ENCODE data around the gene IRAK2.
A peak's percentile ranks its signal among the peaks of the same experiment; 100 is the strongest.
"Not testable (repeated sequence)": the region's sequence is repeated elsewhere in the genome, so short reads cannot be mapped to it uniquely, and the experiment has no call there.

IRAK2 gene, protein sequence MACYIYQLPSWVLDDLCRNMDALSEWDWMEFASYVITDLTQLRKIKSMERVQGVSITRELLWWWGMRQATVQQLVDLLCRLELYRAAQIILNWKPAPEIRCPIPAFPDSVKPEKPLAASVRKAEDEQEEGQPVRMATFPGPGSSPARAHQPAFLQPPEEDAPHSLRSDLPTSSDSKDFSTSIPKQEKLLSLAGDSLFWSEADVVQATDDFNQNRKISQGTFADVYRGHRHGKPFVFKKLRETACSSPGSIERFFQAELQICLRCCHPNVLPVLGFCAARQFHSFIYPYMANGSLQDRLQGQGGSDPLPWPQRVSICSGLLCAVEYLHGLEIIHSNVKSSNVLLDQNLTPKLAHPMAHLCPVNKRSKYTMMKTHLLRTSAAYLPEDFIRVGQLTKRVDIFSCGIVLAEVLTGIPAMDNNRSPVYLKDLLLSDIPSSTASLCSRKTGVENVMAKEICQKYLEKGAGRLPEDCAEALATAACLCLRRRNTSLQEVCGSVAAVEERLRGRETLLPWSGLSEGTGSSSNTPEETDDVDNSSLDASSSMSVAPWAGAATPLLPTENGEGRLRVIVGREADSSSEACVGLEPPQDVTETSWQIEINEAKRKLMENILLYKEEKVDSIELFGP

GRCh38 chr3:10164546-10165393 lies at the start of gene IRAK2:
TSS of gene IRAK2 (plus strand) at chr3:10164919. CDS start at chr3:10164955, 36 bp downstream.
- DNase-seq = peak; percentile 23

DNA sequence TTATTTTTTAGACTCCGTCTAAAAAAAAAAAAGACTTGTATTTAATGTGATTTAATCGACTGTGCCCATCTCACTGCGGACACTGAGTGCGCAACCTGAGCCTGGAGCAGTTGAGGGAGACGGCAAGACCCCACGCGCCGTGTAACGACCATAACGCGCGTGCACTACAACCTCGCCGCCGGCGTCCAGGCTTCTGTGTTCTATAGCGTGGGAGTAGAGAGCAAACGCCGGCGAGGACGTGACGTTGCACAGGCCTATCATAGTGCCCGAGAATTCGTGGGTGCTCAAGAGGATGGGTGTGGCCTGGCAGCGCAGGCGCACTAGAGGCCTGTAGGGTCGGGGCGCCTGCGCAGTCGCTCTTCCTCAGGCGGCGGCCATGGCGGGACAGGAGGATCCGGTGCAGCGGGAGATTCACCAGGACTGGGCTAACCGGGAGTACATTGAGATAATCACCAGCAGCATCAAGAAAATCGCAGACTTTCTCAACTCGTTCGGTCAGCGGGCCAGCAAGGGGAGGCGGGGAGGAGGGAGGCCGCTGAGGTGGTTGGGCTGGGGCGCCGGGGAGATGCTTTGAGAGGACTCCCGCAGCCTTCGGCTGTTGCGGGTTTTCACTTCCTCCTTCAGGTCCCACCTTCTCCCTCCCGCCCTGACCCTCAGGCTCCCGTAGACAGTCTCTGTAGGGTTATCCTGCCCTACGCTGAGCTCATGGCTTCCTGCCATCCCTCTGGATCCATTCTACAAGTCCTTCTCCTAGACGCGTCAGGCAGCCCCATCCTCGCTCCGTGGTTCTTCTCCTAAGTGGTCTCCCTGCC lies 49.2 kb upstream of the IRAK2 start, which contains the start of gene BRK1:
TSS of gene BRK1 (plus strand) at position 350 of the 812 bp plus-strand sequence. CDS start at position 377, 27 bp downstream.
- DNase-seq = peak; percentile 95

- DNase-seq = peak; percentile 7
Measured at GRCh38 chr3:10116138-10116460, 48.6 kb upstream of the IRAK2 start.

DNA sequence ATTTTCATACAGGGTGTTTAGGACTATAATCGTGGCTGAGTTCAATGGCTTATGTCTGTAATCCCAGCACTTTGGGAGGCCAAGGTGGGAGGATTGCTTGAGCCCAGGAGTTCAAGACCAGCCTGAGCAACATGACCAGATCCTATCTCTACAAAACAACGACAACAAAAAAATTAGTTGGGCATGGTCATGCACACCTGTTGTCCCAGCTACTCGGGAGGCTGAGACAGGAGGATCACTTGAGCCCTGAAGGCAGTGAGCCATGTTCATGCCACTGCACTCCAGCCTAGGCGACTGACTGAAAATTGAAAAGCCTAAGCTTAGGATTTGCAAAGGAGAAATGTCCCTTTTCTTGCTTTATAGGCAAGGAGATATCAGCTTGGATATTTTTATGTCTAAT lies 47.8 kb upstream of the IRAK2 start:
- no peak for DNase-seq

DNA sequence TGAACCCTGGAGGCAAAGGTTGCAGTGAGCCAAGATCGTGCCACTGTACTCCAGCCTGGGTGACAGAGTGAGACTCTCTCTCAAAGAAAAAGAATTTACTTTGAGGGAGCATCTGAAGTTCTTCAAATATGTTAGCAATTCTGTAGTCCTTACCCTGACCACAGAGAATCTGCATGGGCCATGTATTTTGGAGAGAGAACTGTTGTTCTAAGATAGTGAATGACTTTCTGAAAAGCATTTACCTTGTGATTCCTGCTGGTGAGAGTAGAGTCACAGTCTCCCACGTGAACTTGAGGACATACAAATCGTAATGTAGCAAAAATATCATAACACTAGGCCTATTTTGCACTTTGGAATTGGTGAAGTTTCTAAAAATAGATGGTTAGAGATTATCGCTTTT lies 45.3 kb upstream of the IRAK2 start:
- no peak for DNase-seq

DNA sequence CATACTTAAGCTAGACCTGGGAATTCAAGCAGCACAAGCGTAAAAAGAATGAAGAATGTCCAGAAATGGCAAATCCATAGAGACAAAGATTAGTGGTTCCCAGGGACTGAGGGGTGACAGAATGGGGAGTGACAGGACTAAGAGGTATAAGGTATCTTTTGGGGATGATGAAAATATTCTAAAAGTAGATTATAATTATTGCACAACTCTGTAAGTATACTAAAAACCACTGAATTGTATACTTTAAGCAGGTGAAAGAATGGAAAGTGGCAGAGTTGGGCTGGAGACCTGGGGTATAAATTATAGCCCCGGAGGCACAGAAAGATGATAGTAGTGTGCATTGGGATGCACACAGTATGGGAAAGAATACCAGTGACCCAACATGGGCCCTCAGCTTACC lies 43.7 kb upstream of the IRAK2 start:
- DNase-seq = no peak

DNA sequence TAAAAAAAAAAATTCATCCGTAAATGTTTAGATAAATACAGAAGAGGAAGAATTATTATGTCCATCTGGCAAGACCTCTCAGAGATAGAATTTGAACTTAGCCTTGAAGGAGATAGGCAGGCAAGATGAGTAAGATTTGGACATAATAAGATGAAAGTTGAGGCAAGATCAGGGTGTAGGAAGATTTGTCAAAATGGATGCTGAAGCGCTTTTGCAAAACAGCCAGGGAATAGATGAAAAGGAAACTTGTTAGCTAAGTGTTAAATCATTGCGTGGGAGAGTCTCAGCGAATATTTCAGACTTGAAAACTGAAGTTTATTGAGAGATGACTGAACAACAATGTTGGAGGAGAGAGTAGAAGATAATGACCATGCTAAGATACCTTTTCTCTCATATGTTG lies 42.0 kb upstream of the IRAK2 start:
- no peak for DNase-seq

- not testable (repeated sequence) for DNase-seq
Measured at GRCh38 chr3:10135872-10136271, 28.8 kb upstream of the IRAK2 start.

GRCh38 chr3:10136426-10137005 lies 28.2 kb upstream of the IRAK2 start:
- no peak for DNase-seq

DNA sequence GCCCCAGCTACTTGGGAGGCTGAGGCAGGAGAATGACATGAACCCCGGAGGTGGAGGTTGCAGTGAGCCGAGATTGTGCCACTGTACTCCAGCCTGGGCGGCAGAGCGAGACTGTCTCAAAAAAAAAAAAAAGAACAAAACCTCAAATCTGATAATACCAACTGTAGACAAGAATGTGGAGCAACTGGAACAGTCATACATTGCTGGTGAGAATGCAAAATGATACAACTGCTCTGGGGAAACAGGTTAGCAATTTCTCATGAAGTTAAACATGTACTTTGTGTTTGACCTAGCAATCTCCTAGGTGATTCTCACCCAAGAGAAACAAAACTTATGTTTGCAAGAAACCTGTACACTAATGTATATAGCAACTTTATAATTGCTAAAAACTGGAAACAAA lies 27.5 kb upstream of the IRAK2 start:
- DNase-seq = no peak

DNA sequence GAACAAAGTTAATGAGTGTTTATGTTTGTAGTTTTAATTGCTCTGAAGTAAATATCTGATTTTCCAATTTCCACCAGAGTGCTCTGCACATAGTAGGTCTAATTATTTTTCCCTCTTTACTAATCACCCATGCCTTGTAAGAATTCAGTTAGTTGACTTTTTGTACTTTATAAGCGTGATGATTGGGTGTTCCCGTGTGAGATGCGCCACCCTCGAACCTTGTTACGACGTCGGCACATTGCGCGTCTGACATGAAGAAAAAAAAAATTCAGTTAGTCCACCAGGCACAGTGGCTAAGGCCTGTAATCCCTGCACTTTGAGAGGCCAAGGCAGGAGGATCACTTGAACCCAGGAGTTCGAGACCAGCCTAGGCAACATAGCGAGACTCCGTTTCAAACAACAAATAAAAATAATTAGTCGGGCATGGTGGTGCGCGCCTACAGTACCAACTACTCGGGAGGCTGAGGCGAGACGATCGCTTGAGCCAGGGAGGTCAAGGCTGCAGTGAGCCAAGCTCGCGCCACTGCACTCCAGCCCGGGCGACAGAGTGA lies 23.6 kb upstream of the IRAK2 start:
- DNase-seq = no peak

DNA sequence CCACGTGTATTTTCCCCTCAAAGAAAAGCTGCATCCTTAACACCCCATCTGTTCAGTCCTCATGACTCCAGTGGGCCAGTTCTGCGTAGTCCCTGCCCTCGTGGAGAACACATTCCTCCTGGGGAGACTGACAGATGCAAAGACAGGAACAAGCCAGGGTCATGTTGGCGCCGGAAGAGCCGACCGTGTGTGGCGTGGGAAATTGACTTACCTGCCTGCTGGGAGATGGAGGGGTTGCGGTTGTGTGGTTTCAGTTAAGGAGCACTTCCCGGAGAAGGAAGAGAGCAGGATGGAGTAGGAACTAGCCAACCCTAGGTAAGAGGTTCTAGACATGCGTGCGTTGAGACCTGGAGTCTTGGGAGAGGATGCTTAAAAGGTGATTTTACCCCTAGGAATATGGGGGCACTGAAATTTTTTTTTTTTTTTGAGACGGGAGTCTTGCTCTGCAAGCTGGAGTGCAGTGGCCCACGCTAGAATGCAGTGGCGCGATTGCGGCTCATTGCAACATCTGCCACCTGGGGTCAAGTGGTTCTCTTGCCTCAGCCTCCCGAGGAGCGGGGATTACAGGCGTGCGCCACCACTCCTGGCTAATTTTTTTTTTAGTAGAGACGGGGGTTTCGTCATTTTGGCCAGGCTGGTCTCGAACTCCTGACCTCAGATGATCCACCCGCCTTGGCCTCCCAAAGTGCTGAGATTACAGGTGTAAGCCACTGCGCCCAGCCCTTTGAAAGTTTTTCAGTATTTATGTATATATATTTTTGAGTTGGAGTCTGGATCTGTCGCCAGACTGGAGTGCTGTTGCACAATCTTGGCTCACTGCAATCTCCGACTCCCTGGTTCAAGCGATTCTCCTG lies 21.8 kb upstream of the IRAK2 start:
- DNase-seq = no peak

DNA sequence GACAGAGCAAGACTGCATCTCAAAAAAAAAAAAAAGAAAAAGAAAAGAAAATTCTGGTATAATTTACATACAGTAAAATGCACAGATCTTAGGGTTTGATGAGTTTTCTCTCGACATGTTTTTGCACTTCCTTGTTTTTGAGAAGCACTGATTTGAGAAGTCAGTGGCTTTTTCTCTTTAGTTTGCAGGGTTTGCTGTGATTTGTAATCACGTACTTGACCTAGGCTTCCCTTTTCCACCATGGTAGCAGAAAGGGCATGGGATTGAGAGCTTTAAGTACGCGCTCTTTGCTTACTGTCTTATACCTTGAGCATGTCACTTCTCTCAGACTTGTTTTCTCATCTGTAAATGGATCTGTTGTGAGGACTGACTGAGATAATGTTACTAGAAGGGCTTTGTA lies 19.0 kb upstream of the IRAK2 start:
- no peak for DNase-seq

GRCh38 chr3:10149226-10149625 lies 15.5 kb upstream of the IRAK2 start:
- DNase-seq = no peak

- no peak for DNase-seq
Measured at GRCh38 chr3:10150987-10151386, 13.7 kb upstream of the IRAK2 start.

GRCh38 chr3:10154335-10155122 lies 10.2 kb upstream of the IRAK2 start:
- DNase-seq = no peak

DNA sequence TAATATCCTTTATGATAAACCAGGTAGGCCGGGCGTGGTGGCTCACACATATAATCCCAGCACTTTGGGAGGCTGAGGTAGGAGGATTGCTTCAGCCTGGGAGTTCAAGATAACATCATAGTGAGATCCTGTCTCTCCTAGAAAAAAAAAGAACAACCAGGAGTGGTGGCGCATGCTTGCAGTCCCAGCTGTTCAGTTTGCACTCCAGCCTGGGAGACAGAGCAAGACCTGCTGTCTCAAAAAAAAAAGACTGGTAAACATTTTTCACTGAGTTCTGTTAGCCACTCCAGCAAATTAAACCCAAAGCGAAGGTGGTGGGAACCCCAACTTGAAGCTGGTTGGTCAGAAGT lies 9.6 kb upstream of the IRAK2 start:
- DNase-seq = no peak

DNA sequence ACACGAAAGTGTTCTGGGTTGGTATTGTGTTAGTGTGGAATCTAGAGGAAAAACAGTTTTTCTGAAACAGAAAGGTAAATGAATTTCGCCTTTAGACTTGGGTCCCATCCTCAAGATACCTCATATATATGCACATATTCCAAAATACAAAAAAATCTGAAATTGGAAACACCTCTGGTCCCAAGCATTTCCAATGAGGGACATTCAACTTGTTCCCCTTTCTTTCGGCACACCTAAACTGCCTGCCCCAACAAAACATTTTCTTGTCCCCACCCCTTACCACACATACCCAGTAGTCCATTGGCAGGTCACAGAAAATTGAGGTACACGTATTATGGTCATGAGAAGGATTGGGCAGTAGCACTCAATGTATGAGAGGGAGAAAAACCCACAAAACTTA lies 9.1 kb upstream of the IRAK2 start:
- no peak for DNase-seq

GRCh38 chr3:10157031-10157430 lies 7.7 kb upstream of the IRAK2 start:
- DNase-seq = no peak

DNA sequence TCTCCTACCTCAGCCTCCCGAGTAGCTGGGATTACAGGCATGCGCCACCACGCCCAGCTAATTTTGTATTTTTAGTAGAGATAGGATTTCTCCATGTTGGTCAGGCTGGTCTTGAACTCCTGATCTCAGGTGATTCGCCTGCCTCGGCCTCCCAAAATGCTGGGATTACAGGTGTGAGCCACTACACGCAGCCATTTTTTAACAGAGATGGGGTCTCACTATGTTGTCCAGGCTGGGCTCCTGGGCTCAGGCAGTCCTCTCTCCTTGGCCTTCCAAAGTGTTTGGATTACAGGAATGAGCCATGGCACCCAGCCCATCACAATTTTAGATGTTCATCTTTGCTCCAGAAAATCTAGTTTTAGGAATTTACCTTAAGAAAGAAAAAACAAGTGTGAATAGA lies 6.2 kb upstream of the IRAK2 start:
- DNase-seq = not testable (repeated sequence)
